NCI-H2081 treated with DMSO at 0.1 percent for 48 hours (cell line): ENCODE measurements around the gene ZNF518A.
"Not testable (repeated sequence)": the region's sequence is repeated elsewhere in the genome, so short reads cannot be mapped to it uniquely, and the experiment has no call there.

Experiments
- DNase-seq: peaks from one replicate; lab custom pipeline; 2025; lab: John Stamatoyannopoulos, UW

ZNF518A gene

DNA sequence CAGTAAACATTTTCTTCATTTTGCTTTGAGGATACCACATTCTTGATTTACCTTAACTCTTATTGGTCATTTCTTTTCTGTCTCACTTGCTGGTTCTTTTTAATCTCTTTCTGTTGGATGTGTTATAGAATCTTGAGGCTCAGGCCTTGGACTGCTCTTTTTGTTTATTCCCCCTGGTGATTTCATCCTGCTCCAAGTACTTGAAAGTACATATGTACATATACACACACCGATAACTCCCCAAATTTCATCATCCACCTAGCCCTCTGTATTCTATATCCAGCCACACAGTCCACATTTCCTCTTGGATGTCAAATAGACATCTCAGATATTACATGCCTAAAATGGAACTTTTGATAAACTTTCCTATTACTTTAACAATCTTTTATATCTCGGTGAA, 7.5 kb downstream of the ZNF518A start:
- no peak for DNase-seq

DNA sequence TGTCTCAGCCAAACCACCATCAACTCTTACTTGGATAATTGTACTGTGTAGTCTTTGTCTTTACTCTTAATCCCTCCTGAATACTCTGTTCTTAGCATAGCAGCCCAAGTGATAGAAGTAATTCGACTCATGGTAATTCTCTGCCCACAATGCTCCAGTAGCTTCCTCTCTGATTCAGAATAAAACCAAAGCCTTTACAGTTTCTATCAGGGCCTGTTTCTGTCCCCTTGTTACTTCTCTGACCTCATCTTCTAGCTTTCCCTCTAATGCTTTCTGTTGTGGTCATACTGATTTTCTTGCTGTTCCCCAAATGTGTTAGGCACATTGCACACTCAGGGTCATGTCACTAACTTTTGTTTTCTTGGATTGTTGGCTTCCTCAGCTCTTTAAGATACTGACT, 8.0 kb downstream of the ZNF518A start:
- no peak for DNase-seq

- DNase-seq, result no peak
Observed at GRCh38 chr10:96152437-96152836, 22.3 kb downstream of the ZNF518A start.

- DNase-seq, result no peak
Observed at GRCh38 chr10:96153070-96153469, 23.0 kb downstream of the ZNF518A start.

- no peak for DNase-seq
Observed at GRCh38 chr10:96165726-96166125, 35.6 kb downstream of the ZNF518A start.

DNA sequence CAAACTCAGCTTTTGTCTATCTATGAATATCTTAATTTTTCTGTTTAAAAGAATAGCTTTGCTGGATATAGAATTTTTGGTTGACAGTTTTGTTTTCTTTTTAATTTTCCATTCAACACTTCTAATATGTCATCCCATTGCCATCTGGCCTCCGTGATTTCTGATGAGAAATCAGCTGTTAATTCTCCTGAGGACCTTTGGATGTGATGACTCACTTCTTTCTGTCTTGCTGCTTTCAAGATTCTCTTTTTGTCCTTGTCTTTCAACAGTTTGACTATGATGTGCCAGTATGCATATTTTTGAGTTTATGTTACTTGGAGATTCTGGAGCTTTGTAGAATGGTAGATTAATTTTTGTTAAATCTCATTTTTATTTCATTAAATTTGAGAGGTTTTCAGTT, 38.4 kb downstream of the ZNF518A start:
- DNase-seq, result no peak

DNA sequence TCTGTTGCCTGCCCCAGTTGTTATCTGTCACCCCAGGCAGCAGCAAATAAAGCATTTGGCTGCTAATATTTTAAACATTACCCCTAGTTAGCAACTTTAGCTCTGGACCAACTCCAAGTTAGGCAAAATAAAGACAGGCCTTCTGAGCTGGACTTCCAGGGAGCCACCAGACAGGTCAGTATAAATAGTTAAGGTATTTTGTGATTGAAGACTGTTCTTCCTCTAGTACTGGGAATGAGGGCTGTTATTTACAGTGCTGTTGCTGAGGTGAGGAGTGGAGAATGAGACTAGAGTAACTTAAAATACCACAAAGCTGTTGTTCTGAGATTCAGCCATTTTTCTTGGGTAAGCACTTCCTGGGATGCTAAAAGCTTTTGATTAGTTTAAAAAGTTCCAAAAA, 40.1 kb downstream of the ZNF518A start:
- no peak for DNase-seq

GRCh38 chr10:96172666-96173065, 42.6 kb downstream of the ZNF518A start:
- no peak for DNase-seq

DNA sequence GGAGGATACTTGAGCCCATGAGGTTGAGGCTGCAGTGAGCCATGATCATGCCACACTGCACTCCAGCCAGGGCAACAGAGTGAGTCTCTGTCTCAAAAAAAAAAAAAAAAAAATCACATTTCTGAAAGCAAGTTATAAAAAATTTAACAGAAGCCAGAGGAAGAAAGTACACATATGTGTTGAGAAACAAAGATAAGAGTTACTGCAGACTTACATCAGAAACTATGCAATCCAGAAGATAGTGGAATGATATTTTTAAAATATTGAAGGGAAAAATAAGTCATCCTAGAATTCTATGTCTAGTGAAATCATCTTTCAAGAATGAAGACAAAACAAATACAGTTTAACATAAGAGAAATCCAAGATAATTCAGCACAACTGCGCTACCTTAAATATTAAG, 46.9 kb downstream of the ZNF518A start:
- DNase-seq, result no peak

- DNase-seq, result no peak
Observed at GRCh38 chr10:96188421-96188820, 58.3 kb downstream of the ZNF518A start.

DNA sequence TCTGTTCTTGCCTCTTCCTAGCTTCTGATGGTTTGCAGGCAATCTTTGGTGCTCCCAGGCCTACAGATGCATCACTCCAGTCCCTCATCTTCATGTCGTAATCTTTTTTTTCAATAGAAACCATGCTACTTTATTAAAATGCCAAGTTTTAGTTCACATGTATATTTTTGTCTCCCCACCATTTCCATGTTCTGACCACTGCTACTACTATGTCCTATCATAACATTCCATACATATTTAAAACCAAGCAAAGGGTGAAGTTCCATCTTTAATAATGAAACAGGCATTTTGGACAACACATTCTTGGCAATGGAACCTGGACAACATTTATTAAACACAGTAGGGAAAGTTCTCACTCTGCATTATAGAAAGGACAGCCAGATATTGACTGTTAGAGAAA, 58.8 kb downstream of the ZNF518A start:
- DNase-seq, result no peak

- DNase-seq, result not testable (repeated sequence)
Observed at GRCh38 chr10:96189505-96189904, 59.4 kb downstream of the ZNF518A start.

DNA sequence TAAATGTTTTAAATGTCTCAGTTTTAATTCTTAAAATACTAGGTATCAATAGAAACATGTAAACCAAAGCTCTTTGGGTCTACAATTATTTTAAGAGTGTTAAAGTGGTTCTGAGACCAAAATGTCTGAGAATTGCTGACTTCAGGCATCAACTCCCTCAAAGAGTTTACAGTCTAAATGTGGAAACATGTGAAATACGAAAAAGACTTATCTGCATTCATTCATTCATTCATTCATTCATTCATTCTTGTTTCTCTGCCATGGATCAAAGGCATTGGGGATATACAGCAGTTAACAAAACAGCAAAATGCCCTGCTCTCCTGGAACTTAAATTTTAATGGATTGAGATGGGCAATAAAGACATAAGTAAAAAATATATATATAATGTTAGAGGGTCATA, 71.4 kb downstream of the ZNF518A start:
- no peak for DNase-seq

DNA sequence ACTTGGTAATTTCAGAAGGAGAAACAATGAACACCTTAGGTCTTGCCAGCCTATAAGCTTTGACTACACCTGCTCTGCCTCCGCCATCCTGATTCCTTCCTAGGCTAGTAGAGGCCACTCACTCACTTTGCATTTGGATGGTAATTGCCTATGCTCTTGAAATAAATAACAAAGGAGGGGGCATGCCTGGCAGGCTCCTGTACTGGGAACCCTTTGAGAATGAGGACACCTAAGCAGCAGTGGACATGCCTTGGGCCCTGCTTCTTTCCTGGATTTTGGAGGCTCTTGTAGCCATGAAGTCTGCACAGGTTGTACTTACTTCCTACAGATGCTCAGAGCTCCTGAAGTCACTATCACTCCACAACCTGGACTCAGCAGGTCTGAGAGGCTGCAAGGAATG, 75.5 kb downstream of the ZNF518A start:
- DNase-seq, result no peak

DNA sequence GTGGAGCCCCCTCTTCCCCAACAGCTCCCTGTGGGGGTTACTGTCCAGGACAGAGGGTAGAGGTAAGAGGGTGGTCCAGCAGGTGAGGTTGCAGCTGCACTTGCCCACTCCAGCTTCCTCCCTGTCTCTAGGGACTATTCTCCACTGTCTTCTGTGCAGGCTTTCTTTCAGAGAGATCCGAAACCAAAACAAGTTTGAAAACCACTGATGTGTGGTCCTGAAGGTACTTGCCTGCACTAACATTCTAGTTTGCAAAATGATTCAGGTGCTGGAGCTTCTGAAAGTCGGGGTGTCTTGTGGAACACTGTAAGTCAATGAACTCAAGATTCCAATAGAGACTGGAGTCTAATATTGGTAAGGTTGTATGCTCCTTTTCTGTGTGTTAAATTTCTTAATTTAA, 78.2 kb downstream of the ZNF518A start:
- no peak for DNase-seq

DNA sequence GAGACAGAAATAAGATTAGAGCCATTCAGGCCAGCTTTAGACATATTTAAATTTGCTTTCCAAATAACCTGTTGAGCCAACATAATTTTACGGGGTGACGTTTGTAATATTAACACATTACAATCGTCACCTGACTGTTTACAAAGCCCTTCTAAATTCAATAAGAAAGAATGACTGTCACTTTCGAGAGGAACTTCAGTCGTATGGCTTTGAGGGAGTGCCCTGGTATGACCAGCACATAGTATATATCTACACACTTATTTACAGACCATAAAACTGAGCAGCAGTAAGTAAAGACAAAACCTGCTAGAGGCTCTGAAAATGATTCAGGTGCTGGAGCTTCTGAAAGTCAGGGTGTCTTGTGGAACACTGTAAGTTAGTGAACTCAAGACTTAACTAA, 78.8 kb downstream of the ZNF518A start:
- DNase-seq, result no peak

- no peak for DNase-seq
Observed at GRCh38 chr10:96211764-96212163, 81.7 kb downstream of the ZNF518A start.

GRCh38 chr10:96212911-96213310, 82.8 kb downstream of the ZNF518A start:
- no peak for DNase-seq
